ENCODE results near the gene BORCS5.

GRCh38 chr12:12518919-12519318, 162.0 kb downstream of the BORCS5 start:
- TF ChIP-seq CTCF (conservative IDR thresholded peaks at IDR 0.05; ENCODE audit: low read length) (no peak), EZH2phosphoT487 (IDR thresholded peaks at IDR 0.05; ENCODE audit: borderline replicate concordance, low read depth, low read length) (no peak)
